NCI-H345 treated with DMSO at 0.1 percent for 48 hours (cell line): ENCODE results near the gene RUNDC1.
"Not testable (repeated sequence)": the region's sequence is repeated elsewhere in the genome, so short reads cannot be mapped to it uniquely, and the experiment has no call there.

ENCODE experiments used
- DNase-seq: peaks from one replicate; lab custom pipeline; 2025; ENCODE audit not compliant: unreplicated experiment; lab: John Stamatoyannopoulos, UW

Gene RUNDC1

DNA sequence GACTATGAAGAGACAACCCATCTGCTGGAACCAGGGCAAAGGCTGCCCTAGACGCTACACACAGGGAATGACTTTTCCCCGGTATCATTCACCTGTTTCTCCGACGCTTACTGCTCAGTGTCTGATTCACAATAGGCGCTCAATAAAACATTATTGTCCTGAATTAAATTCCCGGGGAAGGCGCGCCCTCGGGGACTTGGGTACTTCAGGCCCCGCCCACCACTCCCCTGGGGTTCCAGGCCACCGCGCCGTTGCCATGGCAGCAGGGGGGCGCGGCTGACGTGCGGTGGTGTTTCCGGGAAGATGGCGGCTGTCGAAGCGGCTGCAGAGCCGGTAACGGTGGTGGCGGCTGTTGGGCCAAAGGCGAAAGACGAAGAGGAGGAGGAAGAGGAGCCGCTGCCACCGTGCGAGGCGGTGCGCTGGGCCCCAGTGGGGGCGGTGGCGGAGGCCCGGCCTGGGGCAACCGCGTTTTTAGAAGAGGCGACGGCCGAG is at the start of gene RUNDC1:
Gene RUNDC1, plus strand, starts transcription at position 292 of the 492 bp plus-strand sequence. Its CDS starts 12 bp downstream, at position 304.
- peak; percentile 73 for DNase-seq

DNA sequence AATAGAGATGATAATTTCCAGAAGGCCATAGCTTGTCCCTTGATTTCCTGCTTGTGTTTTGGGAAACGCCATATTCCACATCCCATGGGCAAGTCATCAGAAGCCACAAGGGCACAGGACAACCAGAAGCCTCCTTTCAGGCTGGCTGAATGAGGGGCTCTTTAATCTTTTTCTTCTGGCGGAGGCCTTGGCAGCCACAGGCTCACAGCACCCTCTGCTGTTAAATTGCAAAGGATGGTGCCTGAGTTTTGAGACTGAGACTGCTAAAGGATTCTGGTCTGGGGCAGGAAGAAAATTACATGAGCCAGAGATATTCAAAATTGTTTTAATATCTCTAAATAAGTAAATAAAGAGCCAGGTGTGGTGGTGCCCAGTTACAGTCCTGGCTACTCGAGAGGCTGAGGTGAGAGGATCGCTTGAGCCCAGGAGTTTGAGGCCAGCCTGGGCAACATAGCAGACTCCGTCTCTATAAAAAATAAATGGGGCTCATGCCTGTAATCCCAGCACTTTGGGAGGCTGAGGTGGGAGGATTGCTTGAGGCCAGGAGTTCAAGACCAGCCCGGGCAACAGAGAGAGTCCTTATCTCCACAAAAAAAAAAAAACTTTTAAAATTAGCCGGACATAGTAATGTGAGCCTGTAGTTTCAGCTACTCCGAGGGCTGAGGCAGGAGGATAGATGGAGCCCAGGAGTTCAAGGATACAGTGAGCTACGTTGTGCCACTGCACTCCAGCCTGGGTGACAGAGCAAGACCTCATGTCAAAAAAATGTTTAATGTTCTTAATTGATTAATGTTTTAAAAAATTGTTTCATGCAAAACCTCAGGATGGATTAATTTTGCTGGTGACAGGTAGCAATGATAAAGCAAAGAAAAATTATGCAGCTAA is 42.4 kb upstream of the RUNDC1 start:
- DNase-seq: peak; percentile 11

DNA sequence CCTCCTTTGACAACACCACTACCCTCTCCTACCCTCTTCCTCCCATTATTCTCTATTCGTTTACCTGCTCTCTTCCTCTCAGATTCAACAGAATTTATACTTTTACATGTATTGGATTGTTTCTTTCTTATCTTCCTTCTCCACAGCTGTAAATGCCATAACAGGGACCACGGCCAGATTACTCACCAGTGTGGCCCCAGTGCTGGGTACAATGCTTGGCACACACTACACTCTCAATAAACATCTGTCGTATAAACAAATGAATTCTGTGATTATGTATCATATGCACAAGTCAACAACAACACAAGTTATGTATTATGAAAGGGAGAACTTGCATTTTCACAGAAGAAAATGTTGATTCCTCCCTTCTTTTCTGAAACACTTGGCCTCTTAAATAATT is 36.2 kb upstream of the RUNDC1 start:
- DNase-seq: no peak

DNA sequence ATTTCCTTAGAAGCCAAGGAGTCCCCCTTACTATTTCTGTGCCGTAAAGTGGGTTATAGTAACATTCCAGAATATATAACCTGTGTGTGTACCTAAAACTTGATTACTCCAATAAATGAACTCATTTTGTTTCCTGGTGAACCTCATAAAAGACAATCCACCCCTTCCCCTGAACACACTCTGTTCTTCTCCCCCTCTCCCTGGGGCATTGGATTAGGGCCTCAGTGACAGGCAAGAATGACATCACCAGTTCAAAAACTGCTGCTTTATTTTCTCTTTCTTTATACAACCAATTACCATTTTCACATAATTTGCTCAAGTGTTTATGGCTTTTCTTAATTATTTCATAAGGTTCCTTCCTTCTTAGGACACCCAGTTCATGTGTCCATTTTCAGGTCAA is 33.6 kb upstream of the RUNDC1 start:
- no peak for DNase-seq

DNA sequence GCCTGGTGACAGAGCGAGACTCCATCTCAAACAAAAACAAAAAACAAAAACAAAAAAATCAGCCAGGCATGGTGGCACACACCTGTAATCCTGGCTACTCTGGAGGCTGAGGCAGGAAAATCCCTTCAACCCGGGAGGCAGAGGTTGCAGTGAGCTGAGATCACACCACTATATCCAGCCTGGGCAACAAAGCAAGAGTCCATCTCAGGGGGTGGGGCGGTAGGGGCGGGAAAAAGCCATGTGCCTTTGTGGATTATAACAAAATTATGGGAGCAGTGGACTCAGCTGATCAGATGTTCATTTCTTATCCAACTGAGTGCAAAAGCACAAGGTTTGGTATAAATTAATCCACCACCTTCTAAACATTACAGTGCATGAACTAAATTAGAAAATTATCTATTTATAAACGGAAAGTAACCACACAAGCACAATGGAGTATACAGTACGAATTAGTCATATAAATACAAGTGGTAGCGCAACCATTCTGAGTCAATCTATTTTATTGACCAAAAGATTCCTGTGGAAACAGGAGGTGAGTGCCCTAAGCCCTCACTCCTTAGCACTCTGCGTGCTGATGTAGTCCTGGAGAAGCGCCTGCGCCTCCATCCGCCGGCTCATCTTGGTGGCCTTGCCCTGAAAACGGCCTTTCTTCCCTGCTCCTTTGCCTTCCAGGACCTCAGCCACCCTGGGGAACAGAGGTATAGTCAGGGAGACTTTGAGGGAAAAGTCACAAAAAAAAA is 30.2 kb upstream of the RUNDC1 start:
- DNase-seq: no peak

DNA sequence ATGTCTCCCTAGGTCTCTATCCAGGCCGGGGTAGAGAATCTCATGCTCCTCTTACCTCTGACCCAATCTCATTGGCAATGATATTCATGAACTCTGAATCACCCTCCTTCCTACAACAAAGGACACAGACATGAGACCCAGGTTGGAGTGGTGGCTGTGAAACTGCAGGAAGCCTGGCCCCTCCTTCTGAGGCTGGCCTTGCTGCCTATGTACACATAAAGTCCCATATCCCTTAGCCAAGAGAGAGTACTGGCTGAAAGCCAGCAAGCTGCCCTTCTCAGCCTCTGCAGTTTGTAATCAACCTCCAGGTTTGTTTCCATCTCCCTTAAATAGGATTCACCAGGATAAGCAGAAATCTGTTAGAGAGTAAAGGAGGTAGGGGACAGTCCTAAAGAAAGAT is 26.7 kb upstream of the RUNDC1 start:
- no peak for DNase-seq

DNA sequence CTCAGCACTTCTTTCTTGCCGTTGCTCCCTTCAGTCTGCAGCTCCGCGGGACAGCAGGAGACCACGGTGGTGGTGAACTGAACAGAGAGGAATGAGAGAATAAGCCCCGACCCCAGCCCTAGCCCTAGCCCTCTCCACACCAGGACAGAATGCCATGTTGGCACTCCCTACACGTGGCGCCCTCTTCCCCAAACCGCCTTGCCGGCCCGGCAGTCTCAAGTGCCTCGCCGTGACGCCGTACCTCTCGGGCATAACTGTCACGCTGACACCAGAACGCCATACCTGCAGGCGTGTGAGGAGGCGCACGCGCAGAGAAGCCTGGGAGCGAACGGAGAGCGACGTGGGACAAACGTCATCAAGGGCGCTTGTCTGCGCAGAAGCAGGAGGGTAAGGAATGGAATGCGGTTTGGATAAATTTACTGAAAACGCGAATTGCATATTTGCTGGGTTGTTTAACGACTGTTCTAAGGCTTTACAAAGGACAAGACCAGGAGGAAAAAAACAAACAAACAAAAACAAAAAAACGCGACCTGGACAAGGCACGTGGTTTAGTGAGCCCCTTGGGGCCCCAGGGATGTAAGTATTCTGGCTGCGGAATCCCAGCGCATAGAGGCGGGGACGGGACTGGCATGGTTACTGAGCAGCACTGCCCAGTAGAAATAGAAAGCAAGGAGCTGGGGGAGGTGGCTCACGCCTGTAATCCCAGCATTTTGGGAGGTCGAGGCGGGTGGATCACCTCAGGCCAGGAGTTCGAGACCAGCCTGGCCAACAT is 16.0 kb upstream of the RUNDC1 start, which contains the start of gene AARSD1:
Gene AARSD1, minus strand, starts transcription at position 294 of the 772 bp plus-strand sequence. Its CDS starts 14 bp downstream, at position 280.
- DNase-seq: peak; percentile 92

DNA sequence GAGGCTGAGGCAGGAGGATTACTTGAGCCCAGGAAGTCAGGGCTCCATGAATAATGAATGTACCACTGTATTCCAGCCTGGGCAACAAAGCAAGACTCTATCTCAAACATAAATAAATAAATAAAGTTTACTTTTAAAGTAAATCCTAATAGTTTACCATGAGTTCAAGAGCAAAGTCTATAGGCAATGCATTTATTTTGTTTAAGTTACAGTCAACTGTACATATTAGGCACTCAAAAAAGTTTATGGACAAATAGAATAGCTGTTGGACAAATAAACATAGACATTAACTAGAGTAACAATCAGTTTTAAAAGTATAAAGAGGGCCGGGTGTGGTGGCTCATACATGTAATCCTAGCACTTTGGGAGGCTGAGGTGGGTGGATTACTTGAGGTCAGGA is 12.4 kb upstream of the RUNDC1 start:
- DNase-seq: no peak

DNA sequence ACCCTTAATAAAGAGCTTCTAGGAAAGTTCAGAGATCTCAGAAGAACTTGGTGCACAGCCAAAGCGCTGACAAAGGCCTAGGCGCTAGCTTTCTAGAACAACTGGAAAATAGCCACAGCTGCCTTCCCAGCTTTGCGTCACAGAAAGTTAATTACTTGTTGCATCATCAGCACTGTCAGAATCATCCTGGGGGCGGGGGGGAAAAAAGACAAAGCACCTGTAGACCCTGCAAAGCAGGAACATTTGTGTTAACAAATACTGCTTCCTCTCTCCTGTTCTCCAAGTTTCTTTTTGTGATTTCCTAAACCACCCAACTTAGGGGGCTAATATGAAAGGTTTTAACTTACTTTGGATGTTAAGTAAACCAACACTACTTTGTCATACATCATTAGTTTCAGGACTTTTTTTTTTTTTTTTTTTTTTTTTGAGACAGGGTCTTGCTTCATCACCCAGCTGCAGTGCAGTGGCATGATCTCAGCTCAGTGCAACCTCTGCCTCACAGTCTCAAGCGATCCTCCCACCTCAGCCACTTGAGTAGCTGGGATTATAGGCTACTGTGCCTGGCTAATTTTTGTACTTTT is 11.3 kb upstream of the RUNDC1 start:
- DNase-seq: no peak

DNA sequence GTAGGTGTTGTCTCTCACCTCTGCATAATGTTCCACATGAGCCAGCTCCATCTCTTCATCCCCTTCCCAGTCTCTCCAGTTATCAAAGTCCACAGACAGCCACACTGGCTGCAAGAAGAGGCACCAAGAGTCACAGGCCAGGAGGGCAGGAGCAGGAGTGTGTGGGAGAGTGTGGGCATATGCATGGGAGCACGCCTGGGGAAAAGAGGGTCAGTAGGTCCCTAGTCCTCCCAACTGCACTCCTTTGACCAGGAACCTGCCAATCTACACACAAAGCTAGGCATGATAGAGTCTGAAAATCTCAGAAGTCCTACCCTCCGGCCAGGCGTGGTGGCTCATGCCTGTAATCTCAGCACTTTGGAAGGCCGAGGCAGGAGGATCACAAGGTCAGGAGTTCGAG is 8.8 kb upstream of the RUNDC1 start:
- no peak for DNase-seq

DNA sequence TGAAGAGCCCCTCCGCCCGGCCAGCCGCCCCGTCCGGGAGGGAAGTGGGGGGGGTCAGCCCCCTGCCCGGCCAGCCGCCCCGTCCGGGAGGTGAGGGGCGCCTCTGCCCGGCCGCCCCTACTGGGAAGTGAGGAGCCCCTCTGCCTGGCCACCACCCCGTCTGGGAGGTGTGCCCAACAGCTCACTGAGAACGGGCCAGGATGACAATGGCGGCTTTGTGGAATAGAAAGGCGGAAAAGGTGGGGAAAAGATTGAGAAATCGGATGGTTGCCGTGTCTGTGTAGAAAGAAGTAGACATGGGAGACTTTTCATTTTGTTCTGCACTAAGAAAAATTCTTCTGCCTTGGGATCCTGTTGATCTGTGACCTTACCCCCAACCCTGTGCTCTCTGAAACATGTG is 7.0 kb upstream of the RUNDC1 start:
- DNase-seq: not testable (repeated sequence)

DNA sequence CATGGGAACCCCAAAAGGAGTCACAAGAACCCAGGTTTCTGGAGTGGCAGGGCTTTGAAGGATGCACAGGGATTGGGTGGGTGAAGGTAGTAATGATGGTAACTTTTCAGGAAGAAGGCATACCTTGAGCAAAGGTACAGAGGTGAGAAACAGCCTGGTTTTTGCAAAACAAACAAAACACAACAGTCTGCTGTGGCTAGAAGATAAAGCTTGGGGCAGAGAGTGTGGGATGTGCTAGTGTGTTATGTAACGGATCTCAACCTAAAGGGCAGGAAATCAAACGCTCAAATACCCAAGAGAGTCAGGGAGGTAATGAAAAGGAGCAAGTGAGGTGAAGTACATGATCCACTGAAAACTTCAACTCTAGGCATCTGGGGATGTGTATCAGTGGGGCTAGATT is 5.1 kb upstream of the RUNDC1 start:
- no peak for DNase-seq

DNA sequence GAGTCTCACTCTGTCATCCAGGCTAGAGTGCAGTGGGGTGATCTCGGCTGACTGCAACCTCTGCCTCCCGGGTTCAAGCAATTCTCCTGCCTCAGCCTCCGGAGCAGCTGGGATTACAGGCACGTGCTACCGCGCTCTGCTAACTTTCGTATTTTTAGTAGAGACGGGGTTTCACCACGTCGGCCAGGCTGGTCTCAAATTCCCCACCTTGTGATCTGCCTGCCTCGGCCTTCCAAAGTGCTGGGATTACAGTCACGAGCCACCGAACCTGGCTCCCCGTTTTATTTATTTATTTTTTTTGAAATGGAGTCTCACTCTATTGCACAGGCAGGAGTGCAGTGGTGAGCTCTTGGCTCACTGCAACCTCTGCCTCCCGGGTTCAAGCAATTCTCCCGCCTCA is 4.7 kb upstream of the RUNDC1 start:
- DNase-seq: not testable (repeated sequence)

DNA sequence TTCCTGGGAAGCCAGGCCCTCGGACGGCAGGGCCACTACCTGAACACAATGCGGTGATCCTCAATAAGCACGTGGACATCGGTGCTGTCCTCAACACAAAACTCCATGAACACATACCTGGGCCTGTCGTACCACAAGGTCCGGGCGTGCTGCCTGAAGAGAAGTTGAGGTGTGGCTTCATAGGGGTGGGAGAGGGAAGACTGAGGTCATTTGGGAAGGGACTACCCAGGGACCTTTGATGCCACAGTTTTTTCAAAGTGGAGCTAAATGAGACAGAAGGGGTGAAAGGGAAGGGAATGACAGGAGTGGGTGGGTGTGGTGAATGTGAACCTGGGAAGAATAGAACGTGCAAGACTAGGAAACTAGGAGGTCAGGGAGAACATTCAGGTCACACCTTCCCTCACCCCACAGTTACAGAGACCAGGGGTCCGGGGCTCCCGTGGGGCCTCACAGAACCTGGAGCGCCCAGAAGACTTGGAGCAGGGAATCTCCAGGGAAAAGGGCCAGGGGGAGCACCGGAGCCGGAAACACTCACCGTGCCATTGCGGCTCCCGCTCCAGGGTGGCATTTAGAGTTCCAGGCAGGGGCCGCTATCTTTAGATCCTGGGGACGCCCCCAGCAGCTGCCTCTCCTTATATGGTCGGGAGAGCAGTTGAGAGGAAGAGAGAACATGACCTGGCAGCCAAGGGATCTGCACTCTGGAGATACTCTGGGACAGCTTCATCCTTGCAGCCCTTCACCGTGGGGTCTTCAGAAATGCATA is 673 bp upstream of the RUNDC1 start, which contains the start of gene PTGES3L:
Gene PTGES3L, minus strand, starts transcription at position 570 of the 763 bp plus-strand sequence. Its CDS starts 27 bp downstream, at position 543.
- peak; percentile 46 for DNase-seq

DNA sequence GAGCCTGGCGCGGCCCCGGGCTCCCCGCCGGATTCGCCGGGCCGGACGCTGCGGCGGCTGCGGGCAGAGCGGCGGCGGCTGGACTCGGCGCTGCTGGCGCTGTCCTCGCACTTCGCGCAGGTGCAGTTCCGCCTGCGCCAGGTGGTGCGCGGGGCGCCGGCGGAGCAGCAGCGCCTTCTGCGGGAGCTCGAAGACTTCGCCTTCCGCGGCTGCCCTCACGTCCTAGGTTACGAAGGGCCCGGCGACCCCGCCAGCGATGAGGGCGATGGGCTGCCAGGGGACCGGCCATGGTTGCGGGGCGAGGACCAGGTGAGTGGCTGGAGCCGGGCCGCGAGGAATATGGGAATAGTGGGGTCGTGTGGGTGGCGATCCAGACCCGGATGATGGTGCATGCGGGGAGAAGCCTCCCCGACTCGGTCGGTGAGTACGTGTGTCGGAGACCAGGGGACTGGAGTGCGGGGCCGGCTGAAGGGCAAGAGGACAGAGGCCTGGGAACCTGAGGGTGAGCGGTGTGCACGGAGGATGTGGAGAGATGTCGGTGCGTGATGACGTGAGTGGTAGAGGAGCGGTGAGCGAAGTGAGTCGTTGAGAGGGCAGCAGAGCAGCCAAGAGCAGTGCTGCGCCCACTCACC is 517 bp downstream of the RUNDC1 start:
- DNase-seq: peak; percentile 9

DNA sequence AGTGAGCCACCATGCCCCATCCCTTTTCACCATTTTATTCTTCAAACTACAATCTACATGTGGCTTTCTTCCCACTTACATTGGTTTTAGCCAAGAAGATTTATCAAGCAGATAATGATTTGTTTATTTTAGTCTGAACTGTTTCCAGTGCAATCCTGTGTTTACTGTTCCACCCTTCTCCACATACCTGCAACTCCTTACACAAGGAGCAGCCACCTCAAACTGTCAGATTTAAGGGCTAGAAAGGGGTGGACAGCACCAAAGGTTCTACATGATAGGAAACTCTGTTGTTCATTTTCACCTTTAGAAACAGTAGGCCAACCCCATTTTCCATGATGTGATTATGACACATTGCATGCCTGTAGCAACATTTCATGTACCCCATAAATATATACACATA is 1.9 kb downstream of the RUNDC1 start:
- no peak for DNase-seq

DNA sequence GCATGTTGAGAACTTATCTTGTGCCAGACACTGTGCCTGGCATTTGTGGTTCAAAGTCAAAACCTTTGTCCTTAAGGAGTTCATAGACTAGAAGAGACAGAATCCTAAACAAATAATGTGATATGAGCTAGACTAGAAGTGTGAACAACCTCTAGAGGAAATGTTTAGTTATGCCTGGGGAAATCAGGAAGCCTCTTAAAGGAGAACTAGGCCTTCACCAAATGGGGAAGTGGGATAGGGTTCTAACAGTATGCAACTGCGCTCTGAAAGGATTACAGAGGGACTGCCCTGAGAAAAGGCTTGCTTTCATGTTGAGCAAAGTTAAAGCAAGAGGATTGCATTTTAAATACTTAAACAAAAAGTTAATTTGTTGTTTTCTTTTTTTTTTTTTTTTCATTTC is 4.9 kb downstream of the RUNDC1 start:
- no peak for DNase-seq

DNA sequence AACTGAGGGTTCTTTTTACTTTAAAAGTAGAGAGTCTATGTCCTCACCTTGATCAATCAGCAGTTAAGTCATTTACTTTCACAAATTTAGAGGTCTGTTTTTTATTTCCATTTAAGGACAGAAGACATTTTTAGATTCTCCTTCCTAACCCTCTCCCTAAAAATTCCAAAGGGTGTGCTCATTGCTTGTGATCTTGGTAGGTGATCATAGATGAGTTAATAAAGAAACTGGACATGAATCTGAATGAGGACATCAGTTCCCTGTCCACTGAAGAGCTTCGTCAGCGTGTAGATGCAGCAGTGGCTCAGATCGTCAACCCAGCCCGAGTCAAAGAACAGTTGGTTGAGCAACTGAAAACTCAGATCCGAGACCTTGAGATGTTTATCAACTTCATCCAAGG is 8.8 kb downstream of the RUNDC1 start:
- DNase-seq: no peak
